SK-N-SH (cell line): ENCODE results near the gene SNTG2.

Experiments
- CHD2 ChIP-seq: fragments of 150-350 bp; IDR thresholded peaks from 2 replicates; pipeline ENCODE4 v1.6.1; 2018; ENCODE audit warnings: low read length; ENCODE audit not compliant: partially characterized antibody
- EP300 ChIP-seq, 2 experiments: IDR thresholded peaks; 2 replicates each; pipeline versions ENCODE4 v1.4.0 to v1.6.1; 2012; ENCODE audit warnings: borderline replicate concordance in 1 of 2, low read depth in 1 of 2, low read length in 1 of 2
- MXI1 ChIP-seq: IDR thresholded peaks from 2 replicates; pipeline ENCODE4 v1.6.1; 2012; ENCODE audit warnings: mild to moderate bottlenecking, low read depth, low read length, improper control_type of control experiment
- POLR2AphosphoS5 ChIP-seq: IDR thresholded peaks from 2 replicates; pipeline ENCODE4 v1.6.1; 2012; ENCODE audit warnings: low read depth, low read length
- RAD21 ChIP-seq: IDR thresholded peaks from 2 replicates; pipeline ENCODE4 v1.6.1; 2012; ENCODE audit warnings: mild to moderate bottlenecking, low read length
- RXRA ChIP-seq: IDR thresholded peaks from 2 replicates; pipeline ENCODE4 v1.4.0; 2012; ENCODE audit warnings: low read depth, mild to moderate bottlenecking, borderline replicate concordance
- SIN3A ChIP-seq: IDR thresholded peaks from 2 replicates; pipeline ENCODE4 v1.6.1; 2012; ENCODE audit warnings: low read depth, mild to moderate bottlenecking, low read length, moderate library complexity, borderline replicate concordance
- SMC3 ChIP-seq: IDR thresholded peaks from 2 replicates; pipeline ENCODE4 v1.6.1; 2012; ENCODE audit warnings: low read depth, low read length, improper control_type of control experiment
- TEAD4 ChIP-seq: IDR thresholded peaks from 2 replicates; pipeline ENCODE4 v1.4.0; 2012; ENCODE audit warnings: mild to moderate bottlenecking, borderline replicate concordance; ENCODE audit not compliant: insufficient read depth
- YY1 ChIP-seq: IDR thresholded peaks from 2 replicates; pipeline ENCODE4 v1.4.0; 2012; ENCODE audit warnings: low read depth, mild to moderate bottlenecking
- TF ChIP-seq, protein P1 (sequence below): fragments of 200-600 bp; sonication (generic); IDR thresholded peaks from 2 replicates; pipeline ENCODE4 v1.6.1; 2017; ENCODE audit warnings: antibody characterized with exemption, mild to moderate bottlenecking, moderate library complexity
- TF ChIP-seq, protein P2 (sequence below): IDR thresholded peaks from 2 replicates; pipeline ENCODE4 v1.6.1; 2012; ENCODE audit warnings: mild to moderate bottlenecking, low read depth, low read length, moderate library complexity

DNA sequence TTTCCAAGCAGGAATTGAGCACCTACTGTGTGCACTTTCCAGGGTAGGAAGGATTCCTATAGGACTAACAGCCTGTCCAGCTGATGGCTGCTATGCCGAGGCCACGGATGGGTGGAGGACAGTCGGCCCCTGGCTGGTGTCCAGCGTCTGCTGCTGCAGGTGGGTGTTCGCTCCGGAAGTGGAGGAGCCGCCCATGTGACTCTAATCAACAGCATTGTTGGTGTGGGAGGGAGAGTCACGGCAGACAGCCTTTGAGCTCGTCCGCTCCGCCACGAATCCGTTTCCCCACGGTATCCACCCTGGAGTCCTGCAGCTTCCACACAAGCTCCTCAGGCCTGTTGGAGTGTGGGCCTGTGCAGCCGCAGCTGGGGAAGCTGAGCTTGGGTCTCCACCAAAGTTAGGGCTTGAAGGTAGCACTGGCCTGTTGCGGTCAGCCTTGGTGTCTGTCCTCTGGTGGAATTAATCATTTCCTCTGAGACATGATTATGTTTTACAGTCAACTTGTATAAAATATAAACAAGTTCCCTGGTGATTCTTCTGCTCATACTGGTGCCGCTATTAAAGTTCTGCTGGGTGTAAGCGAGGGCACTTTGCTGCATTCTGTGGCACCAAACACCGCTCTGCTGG is 276.7 kb downstream of the SNTG2 start:
- no peak for TF ChIP-seq YY1
- TF ChIP-seq, protein P1, sequence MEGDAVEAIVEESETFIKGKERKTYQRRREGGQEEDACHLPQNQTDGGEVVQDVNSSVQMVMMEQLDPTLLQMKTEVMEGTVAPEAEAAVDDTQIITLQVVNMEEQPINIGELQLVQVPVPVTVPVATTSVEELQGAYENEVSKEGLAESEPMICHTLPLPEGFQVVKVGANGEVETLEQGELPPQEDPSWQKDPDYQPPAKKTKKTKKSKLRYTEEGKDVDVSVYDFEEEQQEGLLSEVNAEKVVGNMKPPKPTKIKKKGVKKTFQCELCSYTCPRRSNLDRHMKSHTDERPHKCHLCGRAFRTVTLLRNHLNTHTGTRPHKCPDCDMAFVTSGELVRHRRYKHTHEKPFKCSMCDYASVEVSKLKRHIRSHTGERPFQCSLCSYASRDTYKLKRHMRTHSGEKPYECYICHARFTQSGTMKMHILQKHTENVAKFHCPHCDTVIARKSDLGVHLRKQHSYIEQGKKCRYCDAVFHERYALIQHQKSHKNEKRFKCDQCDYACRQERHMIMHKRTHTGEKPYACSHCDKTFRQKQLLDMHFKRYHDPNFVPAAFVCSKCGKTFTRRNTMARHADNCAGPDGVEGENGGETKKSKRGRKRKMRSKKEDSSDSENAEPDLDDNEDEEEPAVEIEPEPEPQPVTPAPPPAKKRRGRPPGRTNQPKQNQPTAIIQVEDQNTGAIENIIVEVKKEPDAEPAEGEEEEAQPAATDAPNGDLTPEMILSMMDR: no peak
- TF ChIP-seq SMC3: no peak
- TF ChIP-seq MXI1: no peak
- TF ChIP-seq EP300 (IDR thresholded peaks at IDR 0.05; ENCODE audit: borderline replicate concordance in 1 of 2, low read depth in 1 of 2, low read length in 1 of 2): no peak
- no peak for TF ChIP-seq POLR2AphosphoS5
- TF ChIP-seq, protein P2, sequence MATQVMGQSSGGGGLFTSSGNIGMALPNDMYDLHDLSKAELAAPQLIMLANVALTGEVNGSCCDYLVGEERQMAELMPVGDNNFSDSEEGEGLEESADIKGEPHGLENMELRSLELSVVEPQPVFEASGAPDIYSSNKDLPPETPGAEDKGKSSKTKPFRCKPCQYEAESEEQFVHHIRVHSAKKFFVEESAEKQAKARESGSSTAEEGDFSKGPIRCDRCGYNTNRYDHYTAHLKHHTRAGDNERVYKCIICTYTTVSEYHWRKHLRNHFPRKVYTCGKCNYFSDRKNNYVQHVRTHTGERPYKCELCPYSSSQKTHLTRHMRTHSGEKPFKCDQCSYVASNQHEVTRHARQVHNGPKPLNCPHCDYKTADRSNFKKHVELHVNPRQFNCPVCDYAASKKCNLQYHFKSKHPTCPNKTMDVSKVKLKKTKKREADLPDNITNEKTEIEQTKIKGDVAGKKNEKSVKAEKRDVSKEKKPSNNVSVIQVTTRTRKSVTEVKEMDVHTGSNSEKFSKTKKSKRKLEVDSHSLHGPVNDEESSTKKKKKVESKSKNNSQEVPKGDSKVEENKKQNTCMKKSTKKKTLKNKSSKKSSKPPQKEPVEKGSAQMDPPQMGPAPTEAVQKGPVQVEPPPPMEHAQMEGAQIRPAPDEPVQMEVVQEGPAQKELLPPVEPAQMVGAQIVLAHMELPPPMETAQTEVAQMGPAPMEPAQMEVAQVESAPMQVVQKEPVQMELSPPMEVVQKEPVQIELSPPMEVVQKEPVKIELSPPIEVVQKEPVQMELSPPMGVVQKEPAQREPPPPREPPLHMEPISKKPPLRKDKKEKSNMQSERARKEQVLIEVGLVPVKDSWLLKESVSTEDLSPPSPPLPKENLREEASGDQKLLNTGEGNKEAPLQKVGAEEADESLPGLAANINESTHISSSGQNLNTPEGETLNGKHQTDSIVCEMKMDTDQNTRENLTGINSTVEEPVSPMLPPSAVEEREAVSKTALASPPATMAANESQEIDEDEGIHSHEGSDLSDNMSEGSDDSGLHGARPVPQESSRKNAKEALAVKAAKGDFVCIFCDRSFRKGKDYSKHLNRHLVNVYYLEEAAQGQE: no peak
- TF ChIP-seq SIN3A: no peak
- TF ChIP-seq RXRA: no peak
- no peak for TF ChIP-seq CHD2
- no peak for TF ChIP-seq RAD21
- no peak for TF ChIP-seq TEAD4
